OCI-LY3 (cell line): ENCODE results near the gene IFT25.

Experiments used
- H2AFZ ChIP-seq: fragments of 200-600, 300-600 bp; shearing (Covaris generic); 2 replicates; pipeline ENCODE4 v1.6.0; 2014; ENCODE audit warnings: antibody characterized with exemption, low read depth, low read length
- H3K27ac ChIP-seq: fragments of 200-600, 300-600 bp; sonication (generic); 2 replicates; pipeline ENCODE4 v1.5.1; 2014; ENCODE audit warnings: mild to moderate bottlenecking, low read length, moderate library complexity, mixed read lengths
- H3K27me3 ChIP-seq: fragments of 200-600, 300-600 bp; sonication (generic); 2 replicates; pipeline ENCODE4 v1.6.1; 2014; ENCODE audit warnings: low read depth, low read length, mixed read lengths
- H3K36me3 ChIP-seq: fragments of 200-600, 300-600 bp; sonication (generic); replicated peaks from 2 replicates; pipeline ENCODE3; 2014; ENCODE audit warnings: low read depth, low read length, mixed read lengths
- H3K4me1 ChIP-seq: fragments of 300-600, 200-600 bp; sonication (generic); 2 replicates; pipeline ENCODE4 v1.6.1; 2014; ENCODE audit warnings: low read length, mixed read lengths
- H3K4me2 ChIP-seq: fragments of 200-600, 300-600 bp; sonication (generic); 2 replicates; pipeline ENCODE4 v1.6.1; 2014; ENCODE audit warnings: low read length, mixed read lengths
- H3K4me3 ChIP-seq: fragments of 300-600, 200-600 bp; sonication (generic); 2 replicates; pipeline ENCODE4 v1.5.1; 2014; ENCODE audit warnings: antibody characterized with exemption, mild to moderate bottlenecking, low read length, moderate library complexity
- H3K79me2 ChIP-seq: fragments of 300-600, 200-600 bp; shearing (Covaris generic); 2 replicates; pipeline ENCODE4 v1.6.1; 2014; ENCODE audit warnings: mild to moderate bottlenecking, low read length, mixed read lengths
- H3K9ac ChIP-seq: fragments of 300-600, 200-600 bp; shearing (Covaris generic); 2 replicates; pipeline ENCODE4 v1.6.0; 2014; ENCODE audit warnings: mild to moderate bottlenecking, low read length, moderate library complexity
- H3K9me3 ChIP-seq: fragments of 200-600, 300-600 bp; shearing (Covaris generic); 2 replicates; pipeline ENCODE4 v1.6.1; 2014; ENCODE audit warnings: low read length, mixed read lengths; ENCODE audit not compliant: insufficient read depth
- H4K20me1 ChIP-seq: fragments of 200-600, 300-600 bp; sonication (generic); 2 replicates; pipeline ENCODE4 v1.6.1; 2016; ENCODE audit warnings: low read length, mixed read lengths; ENCODE audit not compliant: insufficient read depth
- CTCF ChIP-seq: fragments of 200-600, 300-600 bp; sonication (generic); IDR thresholded peaks from 2 replicates; pipeline ENCODE4 v1.5.1; 2014; ENCODE audit warnings: antibody characterized with exemption, low read length, low read depth
- EZH2phosphoT487 ChIP-seq: fragments of 200-600 bp; shearing (Covaris generic); IDR thresholded peaks from 2 replicates; pipeline ENCODE4 v1.6.1; 2018; ENCODE audit warnings: antibody characterized with exemption, mixed run types, low read depth

The IFT25 gene

GRCh38 chr1:53946252-53947171 is 1.0 kb upstream of the IFT25 start, which contains the start of gene LRRC42:
Gene LRRC42, plus strand, starts transcription at chr1:53946350. Its CDS starts 5,650 bp downstream, at chr1:53952000.
- Histone ChIP-seq H4K20me1 (no peaks in the 10 kb centered on the region), H3K4me2 (peak within 1 kb of the TSS; percentile 99), H3K79me2 (peaks cover 29% of the 10 kb centered on the region), H3K27ac (peak within 1 kb of the TSS; percentile 60), H3K4me1 (peaks cover 18% of the 10 kb centered on the region), H2AFZ (peak within 1 kb of the TSS; percentile 56; the same call in 1 of the 2 replicates), H3K9me3 (no peaks in the 10 kb centered on the region), H3K9ac (peak within 1 kb of the TSS; percentile 90), H3K4me3 (peak within 1 kb of the TSS; percentile 86), H3K36me3 (no peaks in the 10 kb centered on the region), H3K27me3 (no peaks in the 10 kb centered on the region)
- TF ChIP-seq EZH2phosphoT487: no peak
- TF ChIP-seq CTCF: no peak

- H3K79me2 ChIP-seq: peaks cover 29% of the 10 kb centered on the region
- peak overlapping the region; percentile 56; the same call in 1 of the 2 replicates for H2AFZ ChIP-seq
- TF ChIP-seq EZH2phosphoT487 (no peak), CTCF (no peak)
- H3K9me3 ChIP-seq: no peaks in the 10 kb centered on the region
- H3K4me2 ChIP-seq: peak overlapping the region; percentile 99
- peak overlapping the region; percentile 86 for H3K4me3 ChIP-seq
- no peaks in the 10 kb centered on the region for H3K36me3 ChIP-seq
- H4K20me1 ChIP-seq: no peaks in the 10 kb centered on the region
- peak overlapping the region; percentile 55 for H3K27ac ChIP-seq
- peaks cover 18% of the 10 kb centered on the region for H3K4me1 ChIP-seq
- no peaks in the 10 kb centered on the region for H3K27me3 ChIP-seq
- peak overlapping the region; percentile 90 for H3K9ac ChIP-seq
Observed at GRCh38 chr1:53945183-53945432, 391 bp downstream of the IFT25 start.

GRCh38 chr1:53944469-53945182 is 873 bp downstream of the IFT25 start:
- H3K4me3 ChIP-seq: peak overlapping the region; percentile 86
- H3K79me2 ChIP-seq: peaks cover 29% of the 10 kb centered on the region
- H4K20me1 ChIP-seq: no peaks in the 10 kb centered on the region
- H3K9me3 ChIP-seq: no peaks in the 10 kb centered on the region
- peak overlapping the region; percentile 99 for H3K4me2 ChIP-seq
- H2AFZ ChIP-seq: no peak overlapping the region
- peak overlapping the region; percentile 55; the same call in 1 of the 2 replicates for H3K27ac ChIP-seq
- TF ChIP-seq EZH2phosphoT487 (no peak), CTCF (no peak)
- H3K9ac ChIP-seq: peak overlapping the region; percentile 90
- no peaks in the 10 kb centered on the region for H3K36me3 ChIP-seq
- no peaks in the 10 kb centered on the region for H3K27me3 ChIP-seq
- H3K4me1 ChIP-seq: peaks cover 18% of the 10 kb centered on the region

- Histone ChIP-seq H3K27me3 (no peaks in the 10 kb centered on the region), H4K20me1 (no peaks in the 10 kb centered on the region), H3K4me3 (no peak overlapping the region), H3K9me3 (no peaks in the 10 kb centered on the region), H3K79me2 (peaks cover 29% of the 10 kb centered on the region), H3K9ac (no peak overlapping the region), H3K4me2 (peak overlapping the region; percentile 99), H3K36me3 (no peaks in the 10 kb centered on the region), H3K27ac (no peak overlapping the region), H3K4me1 (peaks cover 18% of the 10 kb centered on the region), H2AFZ (no peak overlapping the region)
- TF ChIP-seq EZH2phosphoT487 (no peak), CTCF (no peak)
Observed at GRCh38 chr1:53943490-53944043, 1.9 kb downstream of the IFT25 start.
